ENCODE data around the gene SPANXN3.
"Not testable (repeated sequence)": the region's sequence is repeated elsewhere in the genome, so short reads cannot be mapped to it uniquely, and the experiment has no call there.

The SPANXN3 gene

GRCh38 chrX:143517375-143517774 is at the start of gene SPANXN3:
Gene SPANXN3 (minus strand): TSS chrX:143517475. CDS start chrX:143517391, 84 bp downstream.
- not testable (repeated sequence) for DNase-seq (ENCODE audit: insufficient read length, low spot score); FAIRE-seq

GRCh38 chrX:143536176-143536575 is 18.9 kb upstream of the SPANXN3 start:
- no peak for DNase-seq (ENCODE audit: insufficient read length, low spot score)
- FAIRE-seq, result no peak

- DNase-seq (ENCODE audit: insufficient read length, low spot score); FAIRE-seq: not testable (repeated sequence)
Measured at GRCh38 chrX:143502196-143502595, 15.1 kb downstream of the SPANXN3 start.

- no peak for DNase-seq (ENCODE audit: insufficient read length, low spot score)
- FAIRE-seq, result no peak
Measured at GRCh38 chrX:143500751-143501150, 16.5 kb downstream of the SPANXN3 start.

- FAIRE-seq, result no peak
- no peak for DNase-seq (ENCODE audit: insufficient read length, low spot score)
Measured at GRCh38 chrX:143486105-143486504, 31.2 kb downstream of the SPANXN3 start.

- DNase-seq (ENCODE audit: insufficient read length, low spot score) (no peak), FAIRE-seq (no peak)
Measured at GRCh38 chrX:143476751-143477150, 40.5 kb downstream of the SPANXN3 start.

GRCh38 chrX:143472347-143472938 is 44.8 kb downstream of the SPANXN3 start:
- no peak for DNase-seq (ENCODE audit: insufficient read length, low spot score)

GRCh38 chrX:143466130-143466529 is 51.1 kb downstream of the SPANXN3 start:
- FAIRE-seq (no peak), DNase-seq (ENCODE audit: insufficient read length, low spot score) (no peak)

More at GRCh38 chrX:143472347-143472938, 44.8 kb downstream of the SPANXN3 start:
- no peak for FAIRE-seq

- DNase-seq (ENCODE audit: insufficient read length, low spot score) (no peak), FAIRE-seq (no peak)
Measured at GRCh38 chrX:143462696-143463095, 54.6 kb downstream of the SPANXN3 start.

GRCh38 chrX:143461606-143462005 is 55.7 kb downstream of the SPANXN3 start:
- no peak for FAIRE-seq
- no peak for DNase-seq (ENCODE audit: insufficient read length, low spot score)

Data from HTR-8/SVneo (cell line).